HL-60 (cell line): ENCODE results near the gene TMPRSS7.

ENCODE experiments used
- DNase-seq, 2 experiments: peaks; one replicate each; pipeline ENCODE4 v3.0.0-alpha.2; 2010 to 2020; ENCODE audit warnings: low read depth in 1 of 2, low spot score in 1 of 2
- H3K27ac ChIP-seq: fragments of 250-450 bp; sonication (Bioruptor Pico); replicated peaks from 2 replicates; pipeline ENCODE4 v1.5.1; 2020; ENCODE audit warnings: mild to moderate bottlenecking, moderate library complexity
- H3K27me3 ChIP-seq: fragments of 250-450 bp; sonication (Bioruptor Pico); 2 replicates; pipeline ENCODE4 v1.5.1; 2021; ENCODE audit warnings: mild to moderate bottlenecking, moderate library complexity; ENCODE audit not compliant: insufficient read depth, poor library complexity, severe bottlenecking
- H3K4me3 ChIP-seq: replicated peaks from 2 replicates; pipeline ENCODE4 v1.5.1; 2011; ENCODE audit warnings: mild to moderate bottlenecking, control low read depth, low read length; ENCODE audit not compliant: insufficient read depth
- CTCF ChIP-seq: IDR thresholded peaks from one replicate; pipeline ENCODE4 v1.5.1; 2011; ENCODE audit warnings: low read length, control low read depth, inconsistent platforms; ENCODE audit not compliant: insufficient read depth
- GABPA ChIP-seq: IDR thresholded peaks from 2 replicates; pipeline ENCODE4 v1.6.1; 2012; ENCODE audit warnings: low read depth
- POLR2AphosphoS5 ChIP-seq: IDR thresholded peaks from 2 replicates; pipeline ENCODE4 v1.6.1; 2012; ENCODE audit warnings: low read depth
- REST ChIP-seq: IDR thresholded peaks from 2 replicates; pipeline ENCODE4 v1.6.1; 2012; ENCODE audit warnings: low read depth; ENCODE audit not compliant: insufficient replicate concordance
- SPI1 ChIP-seq: IDR thresholded peaks from 2 replicates; pipeline ENCODE4 v1.6.1; 2012; ENCODE audit warnings: low read depth, mild to moderate bottlenecking, borderline replicate concordance

Gene TMPRSS7

GRCh38 chr3:112093180-112093522 lies 58.6 kb downstream of the TMPRSS7 start:
- H3K27me3 ChIP-seq, result peaks cover 4% of the 10 kb centered on the region
- no peak for DNase-seq
- no peak overlapping the region for H3K27ac ChIP-seq
- TF ChIP-seq CTCF, result no peak
- no peak for TF ChIP-seq GABPA
- TF ChIP-seq SPI1, result no peak
- no peak for TF ChIP-seq POLR2AphosphoS5
- TF ChIP-seq REST, result no peak
- no peak overlapping the region for H3K4me3 ChIP-seq

GRCh38 chr3:112095731-112096130 lies 61.2 kb downstream of the TMPRSS7 start:
- DNase-seq, result no peak
- no peak for TF ChIP-seq CTCF
- TF ChIP-seq REST, result no peak
- no peak for TF ChIP-seq GABPA
- TF ChIP-seq SPI1, result no peak
- no peak for TF ChIP-seq POLR2AphosphoS5
- Histone ChIP-seq H3K27ac (no peak overlapping the region), H3K27me3 (no peaks in the 10 kb centered on the region), H3K4me3 (no peak overlapping the region)

- no peak overlapping the region for H3K4me3 ChIP-seq
- H3K27ac ChIP-seq, result no peak overlapping the region
- no peak for DNase-seq
- TF ChIP-seq SPI1 (no peak), REST (no peak), CTCF (no peak), GABPA (no peak), POLR2AphosphoS5 (no peak)
- no peaks in the 10 kb centered on the region for H3K27me3 ChIP-seq
Observed at GRCh38 chr3:112096176-112096575, 61.6 kb downstream of the TMPRSS7 start.
